ENCODE measurements around the gene CHRNA9.

DNA sequence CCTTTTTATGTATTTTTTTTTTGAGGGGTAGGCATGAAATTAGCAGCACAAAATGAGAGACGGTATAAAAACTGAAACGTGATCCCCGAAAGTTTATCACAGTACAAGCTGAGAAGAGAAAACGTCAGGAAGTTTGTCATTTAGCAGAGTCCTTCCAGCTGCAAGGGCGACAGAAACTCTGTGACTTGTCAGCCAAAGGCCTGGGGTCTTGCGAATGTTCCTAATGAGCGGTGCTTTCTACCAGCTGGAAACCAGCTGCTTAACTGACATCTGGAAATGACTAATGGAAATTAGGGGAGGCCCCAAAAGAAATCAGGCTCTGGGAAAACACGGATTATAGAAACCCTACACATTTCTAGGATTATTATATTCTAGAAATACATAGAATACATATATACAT lies 66.5 kb downstream of the CHRNA9 start:
- TF ChIP-seq, protein P1, sequence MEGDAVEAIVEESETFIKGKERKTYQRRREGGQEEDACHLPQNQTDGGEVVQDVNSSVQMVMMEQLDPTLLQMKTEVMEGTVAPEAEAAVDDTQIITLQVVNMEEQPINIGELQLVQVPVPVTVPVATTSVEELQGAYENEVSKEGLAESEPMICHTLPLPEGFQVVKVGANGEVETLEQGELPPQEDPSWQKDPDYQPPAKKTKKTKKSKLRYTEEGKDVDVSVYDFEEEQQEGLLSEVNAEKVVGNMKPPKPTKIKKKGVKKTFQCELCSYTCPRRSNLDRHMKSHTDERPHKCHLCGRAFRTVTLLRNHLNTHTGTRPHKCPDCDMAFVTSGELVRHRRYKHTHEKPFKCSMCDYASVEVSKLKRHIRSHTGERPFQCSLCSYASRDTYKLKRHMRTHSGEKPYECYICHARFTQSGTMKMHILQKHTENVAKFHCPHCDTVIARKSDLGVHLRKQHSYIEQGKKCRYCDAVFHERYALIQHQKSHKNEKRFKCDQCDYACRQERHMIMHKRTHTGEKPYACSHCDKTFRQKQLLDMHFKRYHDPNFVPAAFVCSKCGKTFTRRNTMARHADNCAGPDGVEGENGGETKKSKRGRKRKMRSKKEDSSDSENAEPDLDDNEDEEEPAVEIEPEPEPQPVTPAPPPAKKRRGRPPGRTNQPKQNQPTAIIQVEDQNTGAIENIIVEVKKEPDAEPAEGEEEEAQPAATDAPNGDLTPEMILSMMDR (IDR thresholded peaks at IDR 0.05): no peak
- TF ChIP-seq POLR2A (IDR thresholded peaks at IDR 0.05): no peak
